Activated CD4-positive, alpha-beta T cell treated with anti-CD3 and anti-CD28 coated beads for 36 hours (primary cell): Measurements from ENCODE around the gene PDE10A. TPM values are rescaled to one million over a fixed set of nuclear protein-coding genes. Genes with fewer than 3 reads are reported as not detected.

Experiments used
- ATAC-seq: fragments of 200-7000 bp; cut with Tn5 transposase; one replicate; pipeline ENCODE4 v1.10.0; 2021; ENCODE audit warnings: mild to moderate bottlenecking, moderate library complexity
- CTCF ChIA-PET: fragments of 350-600 bp; sonication (Branson Sonifier 250); formaldehyde crosslinking; loops from one replicate; lab custom pipeline; 2021; ENCODE audit warnings: antibody characterized with exemption; lab: Charles Lee
- POLR2A ChIA-PET: fragments of 350-600 bp; sonication (Branson Sonifier 250); formaldehyde crosslinking; loops from one replicate; lab custom pipeline; 2021; ENCODE audit warnings: antibody characterized with exemption, inconsistent platforms; lab: Charles Lee
- DNase-seq: peaks from one replicate; pipeline ENCODE4 v3.0.0-alpha.2; 2020
- H3K27ac Mint-ChIP-seq: one replicate; pipeline ENCODE4 v1.8.0; 2021; ENCODE audit warnings: mixed read lengths
- H3K27me3 Mint-ChIP-seq: one replicate; pipeline ENCODE4 v1.8.0; 2021; ENCODE audit warnings: mixed read lengths
- H3K36me3 Mint-ChIP-seq: one replicate; pipeline ENCODE4 v1.8.0; 2021; ENCODE audit warnings: low read depth, mixed read lengths
- H3K4me1 Mint-ChIP-seq: one replicate; pipeline ENCODE4 v1.8.0; 2021; ENCODE audit warnings: mixed read lengths
- H3K4me3 Mint-ChIP-seq: one replicate; pipeline ENCODE4 v1.8.0; 2021; ENCODE audit warnings: mild to moderate bottlenecking, moderate library complexity, mixed read lengths
- H3K9me3 Mint-ChIP-seq: one replicate; pipeline ENCODE4 v1.8.0; 2021; ENCODE audit warnings: low read depth, mixed read lengths
- intact Hi-C, 2 experiments: fragments of 100-400 bp; cut with DNase I in 1 of 2; cut with micrococcal nuclease in 1 of 2; formaldehyde crosslinking; loops; one replicate each; pipeline versions ENCODE4 v1.14.2 to v1.15.1; 2022 to 2024; cut with DNase I, micrococcal nuclease
- total RNA-seq, 2 experiments: library from RNA; stranded (reverse); gene quantifications; one replicate each; pipeline ENCODE4 v1.2.3, GENCODE V29; 2021

PDE10A gene
- total RNA-seq, 2 experiments from 2014 or later = not detected

DNA sequence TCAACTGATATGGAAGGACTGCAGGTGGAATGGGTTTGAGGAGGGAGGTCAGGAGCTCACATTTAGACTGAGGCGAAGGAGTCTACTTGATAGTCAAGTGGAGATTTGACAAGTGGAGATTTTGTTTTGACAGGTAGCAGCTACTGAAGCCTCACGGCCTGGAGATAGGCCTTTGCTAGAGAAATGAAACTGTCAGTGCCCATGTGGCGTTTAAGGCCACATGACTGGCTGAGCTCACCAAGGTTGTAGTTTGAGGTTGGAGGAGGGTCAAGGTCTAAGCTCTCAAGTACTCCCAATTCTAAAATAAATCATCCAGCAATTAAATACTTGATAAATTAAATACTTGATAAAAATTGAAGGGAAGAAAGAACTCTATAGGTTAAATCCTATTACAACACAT lies 273.5 kb downstream of the PDE10A start:
- ATAC-seq (no peak), DNase-seq (no peak)
- ChIA-PET CTCF (no interaction called here), POLR2A (no interaction called here)
- H3K27ac Mint-ChIP-seq = no peak overlapping the region
- H3K27me3 Mint-ChIP-seq = no peaks in the 10 kb centered on the region
- no peaks in the 10 kb centered on the region for H3K4me1 Mint-ChIP-seq
- peaks cover 4% of the 10 kb centered on the region for H3K9me3 Mint-ChIP-seq
- H3K36me3 Mint-ChIP-seq = no peaks in the 10 kb centered on the region
- intact Hi-C loops = no loop called here
- no peak overlapping the region for H3K4me3 Mint-ChIP-seq

DNA sequence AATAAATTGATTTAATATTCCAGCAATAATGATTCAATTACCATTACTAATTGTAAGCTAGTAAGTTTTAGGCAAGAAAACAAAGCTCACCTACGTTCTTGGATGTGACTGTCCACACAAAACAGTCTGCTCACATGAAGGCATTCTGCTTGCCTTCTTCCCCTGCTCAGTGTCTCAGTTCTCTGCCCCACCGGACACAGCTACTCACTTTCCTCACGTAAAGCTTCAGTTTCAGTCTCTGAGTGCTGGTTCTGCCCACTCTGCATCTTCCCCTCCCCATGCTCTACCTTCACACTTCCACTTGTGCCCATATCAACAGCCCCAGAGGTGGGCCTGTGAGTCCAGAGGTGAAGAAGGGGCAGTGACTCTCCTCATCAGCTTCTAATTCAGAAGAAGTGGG lies 279.7 kb downstream of the PDE10A start:
- no peak overlapping the region for H3K4me3 Mint-ChIP-seq
- ChIA-PET CTCF (no interaction called here), POLR2A (no interaction called here)
- intact Hi-C loops = no loop called here
- H3K36me3 Mint-ChIP-seq = no peaks in the 10 kb centered on the region
- no peaks in the 10 kb centered on the region for H3K27me3 Mint-ChIP-seq
- DNase-seq = no peak
- H3K4me1 Mint-ChIP-seq = no peaks in the 10 kb centered on the region
- H3K9me3 Mint-ChIP-seq = no peaks in the 10 kb centered on the region
- no peak for ATAC-seq
- no peak overlapping the region for H3K27ac Mint-ChIP-seq

DNA sequence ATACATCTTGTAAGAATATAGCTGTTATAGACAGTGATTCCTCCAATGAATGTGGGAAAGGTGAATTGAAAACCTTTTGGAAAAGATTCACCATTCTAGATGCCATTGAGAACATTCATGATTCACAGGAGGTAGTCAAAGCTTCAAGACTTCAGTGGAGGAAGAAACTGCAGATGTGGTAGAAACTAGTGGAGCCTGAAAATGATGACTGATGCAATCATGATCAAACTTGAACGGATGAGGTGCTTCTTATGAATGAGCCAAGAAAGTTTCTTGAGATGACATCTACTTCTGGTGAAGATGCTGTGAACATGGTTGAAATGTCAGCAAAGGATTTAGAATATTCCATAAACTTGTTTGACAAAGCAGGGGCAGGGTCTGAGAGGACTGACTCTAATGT lies 286.9 kb downstream of the PDE10A start:
- Mint-ChIP-seq H3K4me3 (no peak overlapping the region), H3K27ac (no peak overlapping the region), H3K36me3 (no peaks in the 10 kb centered on the region), H3K9me3 (no peaks in the 10 kb centered on the region), H3K27me3 (no peaks in the 10 kb centered on the region), H3K4me1 (no peaks in the 10 kb centered on the region)
- ChIA-PET POLR2A (interaction anchor here (0.5 kb wide), 1 partner anchor 218 kb away, joined by 8 read pairs; no protein-coding TSS in a partner anchor), CTCF (no interaction called here)
- DNase-seq (no peak), ATAC-seq (no peak)
- intact Hi-C loops = no loop called here

DNA sequence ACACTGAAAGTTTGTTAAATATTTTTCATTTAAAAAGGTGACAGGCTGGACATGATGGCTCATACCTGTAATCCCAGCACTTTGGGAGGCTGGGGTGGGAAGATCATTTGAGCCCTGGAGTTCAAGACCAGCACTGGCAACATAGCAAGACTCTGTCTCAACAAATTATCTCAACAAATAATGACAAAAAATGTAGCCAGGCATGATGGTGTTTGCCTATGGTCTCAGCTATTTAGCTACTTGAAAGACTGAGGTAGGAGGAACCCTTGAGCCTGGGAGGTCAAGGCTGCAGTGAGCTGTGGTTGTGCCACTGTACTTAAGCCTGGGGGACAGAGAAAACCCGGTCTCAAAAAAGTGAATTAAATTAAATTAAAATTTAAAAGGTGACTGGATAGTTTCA lies 297.7 kb downstream of the PDE10A start:
- DNase-seq = no peak
- no peak for ATAC-seq
- ChIA-PET CTCF (no interaction called here), POLR2A (no interaction called here)
- Mint-ChIP-seq H3K4me3 (no peak overlapping the region), H3K27me3 (no peaks in the 10 kb centered on the region), H3K27ac (no peak overlapping the region), H3K9me3 (peaks cover 10% of the 10 kb centered on the region), H3K36me3 (no peaks in the 10 kb centered on the region), H3K4me1 (no peaks in the 10 kb centered on the region)
- intact Hi-C loops = no loop called here

DNA sequence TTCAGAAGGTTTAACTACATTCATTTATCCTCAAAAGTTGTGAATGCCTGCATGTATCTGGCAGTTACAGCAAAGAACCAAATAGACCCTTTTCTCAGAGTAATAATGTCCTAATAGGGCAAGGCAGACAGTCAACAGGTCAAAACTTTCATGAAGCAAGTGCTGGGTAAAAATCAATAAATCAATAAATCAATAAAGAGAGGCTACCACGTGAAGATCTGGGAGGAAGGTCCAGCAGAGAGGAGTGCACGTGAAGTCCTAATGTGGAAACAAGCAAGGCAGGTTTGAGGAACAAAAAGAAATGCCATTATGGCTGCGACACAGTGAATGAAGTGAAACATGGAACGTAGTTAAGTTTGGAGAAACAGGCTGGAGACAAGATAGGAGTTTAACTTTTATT lies 317.3 kb downstream of the PDE10A start:
- no peak for DNase-seq
- no peak overlapping the region for H3K4me3 Mint-ChIP-seq
- CTCF ChIA-PET = no interaction called here
- H3K27ac Mint-ChIP-seq = no peak overlapping the region
- intact Hi-C loops = no loop called here
- ATAC-seq = no peak
- no peaks in the 10 kb centered on the region for H3K36me3 Mint-ChIP-seq
- H3K9me3 Mint-ChIP-seq = peaks cover 17% of the 10 kb centered on the region
- POLR2A ChIA-PET = no interaction called here
- H3K4me1 Mint-ChIP-seq = no peaks in the 10 kb centered on the region
- no peaks in the 10 kb centered on the region for H3K27me3 Mint-ChIP-seq

DNA sequence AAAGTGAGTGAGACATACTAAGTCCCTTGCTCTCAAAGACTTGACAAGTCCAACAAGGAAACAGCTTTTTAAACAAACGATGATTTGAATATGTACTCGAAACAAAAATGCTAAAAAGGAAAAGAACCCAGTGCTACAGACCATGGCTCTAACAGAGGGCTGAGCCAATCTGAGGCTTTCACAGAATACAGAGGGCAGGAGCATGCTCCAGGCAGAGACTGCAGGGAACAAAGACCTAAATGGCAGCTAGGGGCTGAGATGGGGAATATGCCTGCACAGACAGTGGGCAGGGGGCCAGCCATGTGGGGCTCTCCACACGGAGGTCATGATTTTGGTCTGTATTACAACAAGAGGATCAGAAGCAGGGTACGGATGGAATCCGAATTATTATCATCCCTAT lies 322.5 kb downstream of the PDE10A start:
- Mint-ChIP-seq H3K36me3 (no peaks in the 10 kb centered on the region), H3K27ac (no peak overlapping the region), H3K9me3 (peaks cover 3% of the 10 kb centered on the region), H3K4me1 (no peaks in the 10 kb centered on the region), H3K4me3 (no peak overlapping the region), H3K27me3 (no peaks in the 10 kb centered on the region)
- POLR2A ChIA-PET = no interaction called here
- DNase-seq = no peak
- CTCF ChIA-PET = no interaction called here
- intact Hi-C loops = no loop called here
- ATAC-seq = no peak

DNA sequence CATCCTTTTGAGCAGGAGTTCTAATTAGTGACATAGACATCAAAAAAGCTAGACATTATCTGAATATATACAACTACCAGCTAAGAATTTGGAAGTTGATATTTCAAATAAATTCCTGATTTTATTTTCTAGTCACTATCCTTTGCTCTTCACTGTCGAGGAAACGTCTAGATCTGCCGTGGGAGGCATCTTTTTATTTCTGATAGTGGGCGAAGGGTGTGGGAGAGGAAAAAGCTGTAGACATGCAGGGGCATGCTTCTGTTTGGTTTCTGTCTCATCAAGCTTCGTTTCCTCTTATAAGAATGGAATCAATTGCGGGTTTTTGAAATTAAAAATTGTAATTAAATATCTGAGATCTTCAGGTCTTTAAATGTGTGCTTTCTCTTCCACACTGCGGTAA lies 337.4 kb downstream of the PDE10A start:
- Mint-ChIP-seq H3K27me3 (no peaks in the 10 kb centered on the region), H3K4me3 (no peak overlapping the region), H3K36me3 (no peaks in the 10 kb centered on the region), H3K4me1 (no peaks in the 10 kb centered on the region), H3K9me3 (peaks cover 7% of the 10 kb centered on the region), H3K27ac (no peak overlapping the region)
- DNase-seq = no peak
- ChIA-PET POLR2A (no interaction called here), CTCF (no interaction called here)
- no peak for ATAC-seq
- intact Hi-C loops = no loop called here

DNA sequence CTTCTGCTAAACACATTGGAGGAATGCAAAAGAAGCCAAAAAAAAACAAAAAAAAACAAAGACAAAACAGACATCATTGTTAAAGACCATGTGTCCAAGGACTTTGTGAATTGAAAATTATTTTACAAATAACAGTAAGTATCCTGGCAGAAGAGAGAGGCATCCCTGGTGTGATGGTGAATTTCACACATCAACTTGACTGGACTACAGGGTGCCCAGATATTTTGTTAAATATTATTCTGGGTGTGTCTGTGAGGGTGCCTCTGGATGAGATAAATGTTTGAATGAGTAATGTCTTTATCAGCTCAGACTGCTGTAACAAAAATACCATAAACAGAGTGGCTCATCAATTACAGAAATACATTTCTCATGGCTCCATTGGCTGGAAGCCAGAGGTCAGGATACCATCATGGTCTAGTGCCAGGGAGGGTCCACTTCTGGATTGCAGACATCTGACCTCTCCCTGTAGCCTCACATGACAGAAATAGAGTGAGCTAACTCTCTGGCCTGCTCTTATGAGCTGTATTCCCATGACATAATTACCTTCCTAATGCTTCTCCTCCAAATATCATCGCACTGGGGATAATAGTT lies 341.4 kb downstream of the PDE10A start:
- no peak overlapping the region for H3K27ac Mint-ChIP-seq
- intact Hi-C loops = no loop called here
- ATAC-seq = no peak
- peaks cover 2% of the 10 kb centered on the region for H3K27me3 Mint-ChIP-seq
- ChIA-PET POLR2A (no interaction called here), CTCF (no interaction called here)
- H3K36me3 Mint-ChIP-seq = no peaks in the 10 kb centered on the region
- DNase-seq = no peak
- H3K4me1 Mint-ChIP-seq = no peaks in the 10 kb centered on the region
- H3K9me3 Mint-ChIP-seq = peaks cover 10% of the 10 kb centered on the region
- no peak overlapping the region for H3K4me3 Mint-ChIP-seq

DNA sequence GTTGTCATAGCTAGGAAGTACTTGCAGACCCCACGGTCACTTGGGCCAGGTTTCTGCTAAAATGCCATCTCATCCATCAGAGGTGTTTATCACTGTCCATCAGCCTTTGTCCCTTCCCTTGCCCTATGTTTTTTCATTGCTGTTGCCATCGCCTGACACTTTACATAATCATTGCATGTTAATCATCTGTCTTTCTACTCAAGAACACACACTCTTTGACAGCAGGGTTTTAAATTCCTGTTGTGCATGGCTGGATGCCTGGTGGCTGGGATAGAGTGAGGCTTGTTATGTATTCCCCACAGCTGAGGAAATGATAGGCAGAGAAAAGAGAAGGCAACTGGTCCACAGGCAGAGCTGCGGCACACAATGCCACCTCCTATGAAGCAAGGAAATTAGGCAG lies 341.9 kb downstream of the PDE10A start:
- DNase-seq (no peak), ATAC-seq (no peak)
- Mint-ChIP-seq H3K9me3 (peaks cover 10% of the 10 kb centered on the region), H3K4me1 (no peaks in the 10 kb centered on the region), H3K4me3 (no peak overlapping the region), H3K27me3 (peaks cover 2% of the 10 kb centered on the region), H3K36me3 (no peaks in the 10 kb centered on the region), H3K27ac (no peak overlapping the region)
- intact Hi-C loops = no loop called here
- CTCF ChIA-PET = no interaction called here
- POLR2A ChIA-PET = no interaction called here

DNA sequence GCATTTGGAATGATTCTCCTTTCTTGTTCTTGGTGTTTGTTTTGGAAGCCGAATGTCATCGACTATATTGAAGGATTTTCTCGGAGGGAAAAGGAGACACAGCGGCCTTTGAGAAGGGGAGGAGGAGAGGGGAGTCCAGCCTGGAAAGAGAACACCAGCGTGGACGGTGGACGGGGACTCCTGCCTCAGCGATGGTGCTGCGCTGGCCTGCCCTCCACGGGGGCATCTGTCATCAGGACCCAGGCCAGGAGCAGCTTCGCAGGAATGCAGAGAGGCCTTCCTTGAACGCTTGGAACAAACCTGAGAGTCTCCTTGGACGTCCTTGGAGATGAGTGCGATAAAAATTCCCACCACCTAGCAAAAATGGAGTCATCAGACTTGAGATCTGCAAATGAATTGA lies 345.3 kb downstream of the PDE10A start:
- DNase-seq (no peak), ATAC-seq (no peak)
- intact Hi-C loops = no loop called here
- Mint-ChIP-seq H3K9me3 (peaks cover 9% of the 10 kb centered on the region), H3K27ac (no peak overlapping the region), H3K36me3 (no peaks in the 10 kb centered on the region), H3K4me1 (no peaks in the 10 kb centered on the region), H3K4me3 (no peak overlapping the region), H3K27me3 (peaks cover 2% of the 10 kb centered on the region)
- ChIA-PET CTCF (no interaction called here), POLR2A (no interaction called here)

DNA sequence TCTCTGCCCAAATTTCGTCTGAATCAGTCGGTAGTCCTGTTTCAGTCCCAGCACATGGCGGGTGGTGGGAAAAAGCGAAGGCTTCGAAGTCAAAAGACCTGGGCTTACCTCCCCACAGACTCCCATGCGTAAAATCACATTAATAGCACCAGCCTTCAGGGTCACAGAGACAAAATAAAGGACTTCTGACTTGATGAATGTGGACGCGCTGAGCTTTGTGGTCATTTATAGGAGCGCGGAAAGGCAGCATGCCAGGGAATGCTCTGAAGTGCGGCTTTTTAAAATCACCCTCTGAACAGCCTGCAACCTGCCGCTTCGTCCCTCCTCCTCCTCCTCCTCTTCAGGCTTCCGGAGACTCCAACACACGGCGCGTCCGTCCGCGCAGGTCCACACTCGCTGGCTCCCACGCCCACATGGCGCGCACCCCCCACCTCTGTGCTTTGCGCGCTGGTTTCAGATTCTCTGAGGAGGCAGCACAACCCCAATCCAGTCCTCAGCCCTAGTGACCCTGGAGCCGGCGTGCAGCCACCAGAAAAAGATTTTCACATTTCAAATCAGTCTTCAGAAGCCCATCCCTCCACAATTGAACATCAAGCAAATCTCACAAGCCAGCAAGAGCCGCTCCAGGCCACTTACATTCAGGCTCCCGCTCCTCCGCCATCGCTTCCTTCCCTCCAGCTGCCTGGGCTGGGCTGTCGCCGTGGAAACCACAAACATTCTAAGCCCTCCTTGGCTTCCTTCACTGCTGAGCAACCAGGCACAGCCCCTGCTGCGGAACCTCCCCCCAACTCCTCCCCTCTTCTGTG lies 353.9 kb downstream of the PDE10A start, which contains the start of gene C6orf118:
C6orf118 (minus strand) TSS at position 680 of the 806 bp plus-strand sequence; CDS start at position 661, 19 bp downstream.
- Mint-ChIP-seq H3K4me3 (no peak within 1 kb of the TSS), H3K27me3 (no peaks in the 10 kb centered on the region), H3K27ac (no peak within 1 kb of the TSS), H3K9me3 (no peaks in the 10 kb centered on the region), H3K36me3 (no peaks in the 10 kb centered on the region), H3K4me1 (peaks cover 6% of the 10 kb centered on the region)
- DNase-seq (peak; percentile 9), ATAC-seq (no peak)
- POLR2A ChIA-PET = no interaction called here
- CTCF ChIA-PET = no interaction called here
- intact Hi-C loops = no loop called here

DNA sequence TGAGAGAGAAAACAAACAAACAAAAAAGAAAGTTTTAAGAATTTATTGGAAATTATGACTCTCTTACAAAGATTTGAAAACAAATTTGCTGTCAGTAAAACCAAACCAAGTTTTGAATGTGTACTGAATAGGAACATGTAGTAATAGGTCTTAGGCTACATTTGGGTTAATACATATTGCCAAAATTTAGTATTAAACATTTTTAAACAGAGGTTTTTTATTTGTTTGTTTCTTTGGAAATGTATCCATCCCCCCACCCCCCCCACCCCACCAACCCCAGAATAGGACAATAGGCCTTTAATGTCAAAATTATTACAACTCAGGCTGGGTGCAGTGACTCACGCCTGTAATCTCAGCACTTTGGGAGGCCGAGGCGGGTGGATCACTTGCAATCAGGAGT lies 356.1 kb downstream of the PDE10A start:
- intact Hi-C loops = no loop called here
- H3K4me3 Mint-ChIP-seq = no peak overlapping the region
- POLR2A ChIA-PET = no interaction called here

More for the DNA sequence above, 356.1 kb downstream of the PDE10A start:
- ATAC-seq (no peak), DNase-seq (no peak)
- no peaks in the 10 kb centered on the region for H3K36me3 Mint-ChIP-seq
- H3K4me1 Mint-ChIP-seq = peaks cover 6% of the 10 kb centered on the region
- H3K9me3 Mint-ChIP-seq = peaks cover 5% of the 10 kb centered on the region
- no peaks in the 10 kb centered on the region for H3K27me3 Mint-ChIP-seq
- H3K27ac Mint-ChIP-seq = no peak overlapping the region
- CTCF ChIA-PET = no interaction called here
